ENCODE results near the gene MAGEA2.
"Not testable (repeated sequence)": the region's sequence is repeated elsewhere in the genome, so short reads cannot be mapped to it uniquely, and the experiment has no call there.

The MAGEA2 gene

GRCh38 chrX:152753686-152754650 lies at the start of gene MAGEA2:
MAGEA2 (minus strand) TSS chrX:152753842; CDS start chrX:152751363, 2,479 bp downstream.
- not testable (repeated sequence) for DNase-seq (ENCODE audit: insufficient read length, low spot score); FAIRE-seq

GRCh38 chrX:152798945-152799344 lies 45.3 kb upstream of the MAGEA2 start:
- FAIRE-seq (no peak), DNase-seq (ENCODE audit: insufficient read length, low spot score) (no peak)
- no peak for TF ChIP-seq POLR2A (IDR thresholded peaks at IDR 0.05; ENCODE audit: low read depth, low read length)

GRCh38 chrX:152787062-152787461 lies 33.4 kb upstream of the MAGEA2 start:
- not testable (repeated sequence) for FAIRE-seq; DNase-seq (ENCODE audit: insufficient read length, low spot score)

GRCh38 chrX:152769549-152770289 lies 16.1 kb upstream of the MAGEA2 start, which contains the start of gene MAGEA6:
MAGEA6 (minus strand) TSS chrX:152769689; CDS start chrX:152767650, 2,039 bp downstream.
- not testable (repeated sequence) for DNase-seq (ENCODE audit: insufficient read length, low spot score); FAIRE-seq

DNA sequence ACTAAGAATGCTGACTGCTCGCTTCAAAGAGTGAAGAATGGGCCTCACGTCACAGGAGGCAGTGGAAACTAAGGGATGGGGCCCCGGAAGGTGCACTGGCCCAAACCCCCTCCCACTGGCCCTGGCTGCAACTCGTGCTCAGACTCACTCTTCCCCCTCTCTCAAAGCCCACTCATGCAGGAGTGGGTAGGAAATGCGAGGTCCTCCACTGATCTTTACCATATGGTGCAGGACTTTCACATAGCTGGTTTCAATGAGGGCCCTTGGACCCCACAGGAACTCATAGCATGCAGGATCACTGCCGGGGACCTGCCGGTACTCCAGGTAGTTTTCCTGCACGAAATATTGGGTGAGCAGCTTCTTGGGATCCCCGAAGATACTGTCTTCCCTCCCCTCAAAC lies 12.9 kb upstream of the MAGEA2 start:
- not testable (repeated sequence) for DNase-seq (ENCODE audit: insufficient read length, low spot score); FAIRE-seq

- not testable (repeated sequence) for FAIRE-seq; DNase-seq (ENCODE audit: insufficient read length, low spot score)
Measured at GRCh38 chrX:152761582-152761981, 7.9 kb upstream of the MAGEA2 start.

DNA sequence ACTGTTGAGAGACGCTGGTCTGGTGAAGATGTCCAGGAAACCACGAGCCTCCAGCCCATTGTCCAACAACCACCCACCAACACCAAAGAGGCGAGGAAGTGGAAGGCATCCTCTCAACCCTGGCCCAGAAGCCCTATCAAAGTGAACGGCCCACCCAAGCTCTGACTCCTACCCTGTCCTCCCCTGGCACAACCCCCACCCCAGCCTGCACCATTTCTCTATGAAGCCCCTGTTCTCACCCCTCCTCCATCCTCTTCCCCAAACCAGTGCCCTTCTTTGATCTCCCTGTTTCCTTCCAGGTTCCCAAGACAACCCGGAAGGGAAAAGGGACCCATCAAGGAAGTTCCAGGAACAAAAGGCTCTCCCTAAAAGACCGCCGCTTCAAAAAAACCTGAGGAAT lies 5.9 kb upstream of the MAGEA2 start:
- not testable (repeated sequence) for FAIRE-seq; DNase-seq (ENCODE audit: insufficient read length, low spot score)

DNA sequence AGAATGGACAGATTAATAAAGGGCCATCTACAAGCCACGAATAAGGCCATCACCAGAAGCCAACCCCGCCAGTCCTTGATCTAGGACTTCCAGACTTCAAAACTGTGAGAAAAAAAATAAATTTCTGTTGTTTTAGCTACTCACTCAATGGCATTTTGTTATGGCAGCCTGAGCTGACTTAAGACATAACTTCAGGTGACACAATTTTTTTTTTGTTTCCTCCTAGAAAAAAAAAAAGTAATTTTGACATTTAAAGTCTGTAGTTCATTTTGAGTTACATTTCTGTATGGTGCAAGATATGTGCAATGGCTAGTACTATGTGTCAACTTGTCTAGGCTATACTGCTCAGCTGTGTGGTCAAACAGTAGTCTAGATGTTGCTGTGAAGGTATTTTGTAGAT lies 5.3 kb upstream of the MAGEA2 start, which contains the start of gene CSAG3:
TSS of gene CSAG3 (plus strand) at position 301 of the 400 bp plus-strand sequence.
- FAIRE-seq; DNase-seq (ENCODE audit: insufficient read length, low spot score): not testable (repeated sequence)

- not testable (repeated sequence) for FAIRE-seq; DNase-seq (ENCODE audit: insufficient read length, low spot score)
Measured at GRCh38 chrX:152754871-152755270, 1.2 kb upstream of the MAGEA2 start.

DNA sequence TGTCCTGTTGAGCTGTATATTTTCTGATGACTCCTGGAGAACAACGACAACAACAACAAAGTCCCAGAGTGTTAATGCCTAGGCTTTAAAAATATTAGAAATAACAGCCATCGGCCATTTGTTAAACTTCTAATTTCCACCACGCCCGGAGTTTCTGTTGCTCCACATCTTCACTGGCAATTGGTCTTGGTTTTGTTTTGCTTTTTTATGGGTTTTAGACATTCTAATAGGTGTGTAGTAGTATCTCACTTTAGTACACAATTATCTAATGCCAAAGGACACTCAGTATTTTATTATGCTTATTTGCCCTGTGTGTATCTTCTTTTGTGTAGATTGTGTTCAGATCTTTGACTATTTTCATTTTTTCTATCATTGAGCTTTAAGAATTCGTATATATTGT lies 15.1 kb downstream of the MAGEA2 start:
- no peak for TF ChIP-seq POLR2A (IDR thresholded peaks at IDR 0.05; ENCODE audit: low read depth, low read length)
- FAIRE-seq (no peak), DNase-seq (ENCODE audit: insufficient read length, low spot score) (no peak)

- FAIRE-seq: not testable (repeated sequence)
Measured at GRCh38 chrX:152736528-152736927, 17.1 kb downstream of the MAGEA2 start.

DNA sequence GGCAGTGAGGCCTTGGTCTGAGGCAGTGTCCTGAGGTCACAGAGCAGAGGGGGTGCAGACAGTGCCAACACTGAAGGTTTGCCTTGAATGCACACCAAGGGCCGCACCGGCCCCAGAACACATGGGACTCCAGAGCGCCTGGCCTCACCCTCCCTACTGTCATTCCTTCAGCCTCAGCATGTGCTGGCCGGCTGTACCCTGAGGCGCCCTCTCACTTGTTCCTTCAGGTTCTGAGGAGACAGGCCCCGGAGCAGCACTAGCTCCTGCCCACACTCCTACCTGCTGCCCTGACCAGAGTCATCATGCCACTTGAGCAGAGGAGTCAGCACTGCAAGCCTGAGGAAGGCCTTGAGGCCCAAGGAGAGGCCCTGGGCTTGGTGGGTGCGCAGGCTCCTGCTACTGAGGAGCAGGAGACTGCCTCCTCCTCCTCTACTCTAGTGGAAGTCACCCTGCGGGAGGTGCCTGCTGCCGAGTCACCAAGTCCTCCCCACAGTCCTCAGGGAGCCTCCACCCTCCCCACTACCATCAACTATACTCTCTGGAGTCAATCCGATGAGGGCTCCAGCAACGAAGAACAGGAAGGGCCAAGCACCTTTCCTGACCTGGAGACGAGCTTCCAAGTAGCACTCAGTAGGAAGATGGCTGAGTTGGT lies 17.7 kb downstream of the MAGEA2 start:
- no peak for TF ChIP-seq POLR2A (IDR thresholded peaks at IDR 0.05; ENCODE audit: low read depth, low read length)
- no peak for FAIRE-seq
- DNase-seq (ENCODE audit: insufficient read length, low spot score): no peak

More at GRCh38 chrX:152736528-152736927, 17.1 kb downstream of the MAGEA2 start:
- not testable (repeated sequence) for DNase-seq (ENCODE audit: insufficient read length, low spot score)

DNA sequence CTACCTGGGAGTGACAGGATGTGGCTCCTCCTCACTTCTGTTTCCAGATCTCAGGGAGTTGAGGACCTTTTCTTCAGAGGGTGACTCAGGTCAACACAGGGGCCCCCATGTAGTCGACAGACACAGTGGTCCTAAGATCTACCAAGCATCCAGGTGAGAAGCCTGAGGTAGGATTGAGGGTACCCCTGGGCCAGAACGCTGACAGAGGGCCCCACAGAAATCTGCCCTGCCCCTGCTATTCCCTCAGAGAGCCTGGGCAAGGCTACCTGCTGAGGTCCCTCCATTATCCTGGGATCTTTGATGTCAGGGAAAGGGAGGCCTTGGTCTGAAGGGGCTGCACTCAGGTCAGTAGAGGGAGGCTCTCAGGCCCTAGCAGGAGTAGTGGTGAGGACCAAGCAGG lies 18.5 kb downstream of the MAGEA2 start:
- no peak for TF ChIP-seq POLR2A (IDR thresholded peaks at IDR 0.05; ENCODE audit: low read depth, low read length)
- DNase-seq (ENCODE audit: insufficient read length, low spot score) (no peak), FAIRE-seq (no peak)

DNA sequence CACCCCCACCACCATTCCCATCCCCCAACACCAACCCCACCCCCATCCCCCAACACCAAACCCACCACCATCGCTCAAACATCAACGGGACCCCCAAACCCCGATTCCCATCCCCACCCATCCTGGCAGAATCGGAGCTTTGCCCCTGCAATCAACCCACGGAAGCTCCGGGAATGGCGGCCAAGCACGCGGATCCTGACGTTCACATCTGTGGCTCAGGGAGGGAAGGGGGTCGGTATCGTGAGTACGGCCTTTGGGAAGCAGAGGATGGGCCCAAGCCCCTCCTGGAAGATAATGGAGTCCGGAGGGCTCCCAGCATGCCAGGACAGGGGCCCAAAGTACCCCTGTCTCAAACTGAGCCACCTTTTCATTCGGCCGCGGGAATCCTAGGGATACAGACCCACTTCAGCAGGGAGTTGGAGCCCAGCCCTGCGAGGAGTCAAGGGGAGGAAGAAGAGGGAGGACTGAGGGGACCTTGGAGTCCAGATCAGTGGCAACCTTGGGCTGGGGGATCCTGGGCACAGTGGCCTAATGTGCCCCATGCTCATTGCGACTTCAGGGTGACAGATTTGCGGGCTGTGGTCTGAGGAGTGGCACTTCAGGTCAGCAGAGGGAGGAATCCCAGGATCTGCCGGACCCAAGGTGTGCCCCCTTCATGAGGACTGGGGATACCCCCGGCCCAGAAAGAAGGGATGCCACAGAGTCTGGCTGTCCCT lies 19.3 kb downstream of the MAGEA2 start:
- DNase-seq (ENCODE audit: insufficient read length, low spot score); FAIRE-seq: not testable (repeated sequence)

All from H54 (cell line).